VCaP (cell line): ENCODE measurements around the gene HSPA1A.
A peak's percentile ranks its signal among the peaks of the same experiment; 100 is the strongest.

Experiments used
- H3K27ac ChIP-seq: fragments of 450-650 bp; 2 replicates; pipeline ENCODE4 v1.5.1; 2017
- CTCF ChIP-seq: fragments of 450-650 bp; conservative IDR thresholded peaks from 2 replicates; pipeline ENCODE4 v1.5.1; 2017; ENCODE audit warnings: mild to moderate bottlenecking, moderate library complexity

HSPA1A gene

GRCh38 chr6:31821301-31822035, 6.1 kb downstream of the HSPA1A start:
- H3K27ac ChIP-seq, result peak overlapping the region; percentile 97
- TF ChIP-seq CTCF, result no peak

GRCh38 chr6:31822036-31822821, 6.9 kb downstream of the HSPA1A start:
- peak overlapping the region; percentile 97 for H3K27ac ChIP-seq
- TF ChIP-seq CTCF, result no peak

GRCh38 chr6:31823592-31824196, 8.4 kb downstream of the HSPA1A start:
- H3K27ac ChIP-seq, result peak overlapping the region; percentile 97

GRCh38 chr6:31825553-31825952, 10.2 kb downstream of the HSPA1A start:
- H3K27ac ChIP-seq, result peak overlapping the region; percentile 97
- TF ChIP-seq CTCF, result no peak

- peak overlapping the region; percentile 97 for H3K27ac ChIP-seq
- no peak for TF ChIP-seq CTCF
Measured at GRCh38 chr6:31826793-31827285, 11.5 kb downstream of the HSPA1A start.

GRCh38 chr6:31827286-31828079, 12.1 kb downstream of the HSPA1A start, which contains the start of gene HSPA1B:
HSPA1B (plus strand) TSS chr6:31827738; CDS start chr6:31827951, 213 bp downstream.
- TF ChIP-seq CTCF, result no peak

GRCh38 chr6:31829633-31830283, 14.4 kb downstream of the HSPA1A start:
- peak; percentile 48 for TF ChIP-seq CTCF
- H3K27ac ChIP-seq, result peak overlapping the region; percentile 66

More at GRCh38 chr6:31827286-31828079, 12.1 kb downstream of the HSPA1A start, which contains the start of gene HSPA1B:
- H3K27ac ChIP-seq, result peak within 1 kb of the TSS; percentile 97
